Measurements from ENCODE around the gene BCL2L1.

GRCh38 chr20:31760519-31761240, 38.0 kb upstream of the BCL2L1 start:
- TF ChIP-seq, protein P1, sequence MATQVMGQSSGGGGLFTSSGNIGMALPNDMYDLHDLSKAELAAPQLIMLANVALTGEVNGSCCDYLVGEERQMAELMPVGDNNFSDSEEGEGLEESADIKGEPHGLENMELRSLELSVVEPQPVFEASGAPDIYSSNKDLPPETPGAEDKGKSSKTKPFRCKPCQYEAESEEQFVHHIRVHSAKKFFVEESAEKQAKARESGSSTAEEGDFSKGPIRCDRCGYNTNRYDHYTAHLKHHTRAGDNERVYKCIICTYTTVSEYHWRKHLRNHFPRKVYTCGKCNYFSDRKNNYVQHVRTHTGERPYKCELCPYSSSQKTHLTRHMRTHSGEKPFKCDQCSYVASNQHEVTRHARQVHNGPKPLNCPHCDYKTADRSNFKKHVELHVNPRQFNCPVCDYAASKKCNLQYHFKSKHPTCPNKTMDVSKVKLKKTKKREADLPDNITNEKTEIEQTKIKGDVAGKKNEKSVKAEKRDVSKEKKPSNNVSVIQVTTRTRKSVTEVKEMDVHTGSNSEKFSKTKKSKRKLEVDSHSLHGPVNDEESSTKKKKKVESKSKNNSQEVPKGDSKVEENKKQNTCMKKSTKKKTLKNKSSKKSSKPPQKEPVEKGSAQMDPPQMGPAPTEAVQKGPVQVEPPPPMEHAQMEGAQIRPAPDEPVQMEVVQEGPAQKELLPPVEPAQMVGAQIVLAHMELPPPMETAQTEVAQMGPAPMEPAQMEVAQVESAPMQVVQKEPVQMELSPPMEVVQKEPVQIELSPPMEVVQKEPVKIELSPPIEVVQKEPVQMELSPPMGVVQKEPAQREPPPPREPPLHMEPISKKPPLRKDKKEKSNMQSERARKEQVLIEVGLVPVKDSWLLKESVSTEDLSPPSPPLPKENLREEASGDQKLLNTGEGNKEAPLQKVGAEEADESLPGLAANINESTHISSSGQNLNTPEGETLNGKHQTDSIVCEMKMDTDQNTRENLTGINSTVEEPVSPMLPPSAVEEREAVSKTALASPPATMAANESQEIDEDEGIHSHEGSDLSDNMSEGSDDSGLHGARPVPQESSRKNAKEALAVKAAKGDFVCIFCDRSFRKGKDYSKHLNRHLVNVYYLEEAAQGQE (IDR thresholded peaks at IDR 0.05; ENCODE audit: unreplicated experiment) = no peak
- TF ChIP-seq CTCF (conservative IDR thresholded peaks at IDR 0.05; ENCODE audit: low read depth in 2 of 2) (no peak), CREB1 (CRISPR knock-in tag; IDR thresholded peaks at IDR 0.05; ENCODE audit: low read depth) (no peak), STAT1 (IDR thresholded peaks at IDR 0.05; ENCODE audit: unreplicated experiment) (no peak), EZH2phosphoT487 (IDR thresholded peaks at IDR 0.05; ENCODE audit: unreplicated experiment) (no peak), NANOG (IDR thresholded peaks at IDR 0.05; ENCODE audit: borderline replicate concordance) (no peak), ZNF331 (CRISPR knock-in tag; IDR thresholded peaks at IDR 0.05; ENCODE audit: low read depth) (no peak), EZH2 (IDR thresholded peaks at IDR 0.05; ENCODE audit: low read depth, unreplicated experiment) (no peak), JUNB (IDR thresholded peaks at IDR 0.05; ENCODE audit: unreplicated experiment) (no peak), POLR2AphosphoS5 (IDR thresholded peaks at IDR 0.05; ENCODE audit: low read depth) (no peak), ETS1 (IDR thresholded peaks at IDR 0.05) (no peak), ZNF114 (CRISPR knock-in tag; IDR thresholded peaks at IDR 0.05) (no peak)

All from GM23338 (cell line).